ENCODE results near the gene FGF12. TPM values are rescaled to one million over a fixed set of nuclear protein-coding genes. Genes with fewer than 3 reads are reported as not detected.

Gene FGF12
- total and polyA plus RNA-seq, 2 experiments from 2014 or later = 6.0 to 14.3 TPM

DNA sequence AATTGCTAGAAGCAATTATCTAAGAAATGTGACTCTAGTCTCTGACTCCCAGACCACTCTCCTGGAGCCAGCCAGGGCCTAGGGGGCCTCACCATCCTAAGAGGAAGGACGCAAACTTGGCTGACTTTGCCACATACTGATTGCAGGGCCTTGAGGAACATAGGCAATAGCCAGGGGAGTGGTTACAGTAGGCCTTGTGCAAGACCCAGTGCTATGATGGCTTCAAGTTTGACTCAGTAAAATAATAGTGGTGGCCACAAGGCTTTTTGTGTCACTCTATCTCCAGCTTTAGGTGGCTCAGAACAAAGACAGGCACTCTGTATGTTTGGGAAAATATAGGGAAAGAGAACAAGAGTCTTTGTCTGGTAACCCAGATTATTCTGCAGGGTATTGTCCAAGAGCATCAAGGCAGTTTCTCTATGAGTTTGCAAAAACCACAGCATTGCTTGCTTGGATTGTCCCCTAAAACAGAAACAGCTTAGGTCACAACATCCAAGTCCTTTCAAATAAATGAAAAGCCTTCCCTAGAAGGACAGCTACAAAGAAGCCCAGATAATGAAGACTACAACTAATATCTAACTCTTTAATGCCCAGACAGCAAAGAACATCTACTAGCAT lies 634.8 kb downstream of the FGF12 start:
- no peak overlapping the region for H2AFZ ChIP-seq

More for the DNA sequence above, 634.8 kb downstream of the FGF12 start:
- no peaks in the 10 kb centered on the region; the same call in 1 of the 2 replicates for H3K9me2 ChIP-seq (ENCODE audit: insufficient read depth)
- H3K79me2 ChIP-seq (replicated peaks; ENCODE audit: insufficient read depth) = no peaks in the 10 kb centered on the region
- no peak overlapping the region for H3K4me3 ChIP-seq
- no peak overlapping the region for H3K4me2 ChIP-seq
- H3K36me3 Mint-ChIP-seq (ENCODE audit: low read depth) = no peaks in the 10 kb centered on the region; the same call in 2 of the 3 replicates
- no peaks in the 10 kb centered on the region for H3F3A ChIP-seq (replicated peaks; ENCODE audit: low read depth)
- no peaks in the 10 kb centered on the region for H4K20me1 ChIP-seq (replicated peaks; ENCODE audit: insufficient read depth)
- no peaks in the 10 kb centered on the region for H3K27me3 ChIP-seq (ENCODE audit: insufficient read depth)
- DNase-seq (ENCODE audit: low spot score) (no peak), ATAC-seq (no peak)
- no peak overlapping the region; the same call in 1 of the 2 replicates for H3K27ac Mint-ChIP-seq
- no peaks in the 10 kb centered on the region for H3K36me3 ChIP-seq (ENCODE audit: insufficient read depth)
- peaks cover 2% of the 10 kb centered on the region for H3K27me3 Mint-ChIP-seq (ENCODE audit: insufficient read depth, low read depth, poor library complexity)
- H3K4me3 Mint-ChIP-seq = no peak overlapping the region
- TF ChIP-seq EZH2 (IDR thresholded peaks at IDR 0.05; ENCODE audit: low read depth, unreplicated experiment) = no peak
- TF ChIP-seq CREB1 (CRISPR knock-in tag; IDR thresholded peaks at IDR 0.05; ENCODE audit: low read depth) = no peak
- TF ChIP-seq STAT1 (IDR thresholded peaks at IDR 0.05; ENCODE audit: unreplicated experiment) = no peak
- TF ChIP-seq, protein P1, sequence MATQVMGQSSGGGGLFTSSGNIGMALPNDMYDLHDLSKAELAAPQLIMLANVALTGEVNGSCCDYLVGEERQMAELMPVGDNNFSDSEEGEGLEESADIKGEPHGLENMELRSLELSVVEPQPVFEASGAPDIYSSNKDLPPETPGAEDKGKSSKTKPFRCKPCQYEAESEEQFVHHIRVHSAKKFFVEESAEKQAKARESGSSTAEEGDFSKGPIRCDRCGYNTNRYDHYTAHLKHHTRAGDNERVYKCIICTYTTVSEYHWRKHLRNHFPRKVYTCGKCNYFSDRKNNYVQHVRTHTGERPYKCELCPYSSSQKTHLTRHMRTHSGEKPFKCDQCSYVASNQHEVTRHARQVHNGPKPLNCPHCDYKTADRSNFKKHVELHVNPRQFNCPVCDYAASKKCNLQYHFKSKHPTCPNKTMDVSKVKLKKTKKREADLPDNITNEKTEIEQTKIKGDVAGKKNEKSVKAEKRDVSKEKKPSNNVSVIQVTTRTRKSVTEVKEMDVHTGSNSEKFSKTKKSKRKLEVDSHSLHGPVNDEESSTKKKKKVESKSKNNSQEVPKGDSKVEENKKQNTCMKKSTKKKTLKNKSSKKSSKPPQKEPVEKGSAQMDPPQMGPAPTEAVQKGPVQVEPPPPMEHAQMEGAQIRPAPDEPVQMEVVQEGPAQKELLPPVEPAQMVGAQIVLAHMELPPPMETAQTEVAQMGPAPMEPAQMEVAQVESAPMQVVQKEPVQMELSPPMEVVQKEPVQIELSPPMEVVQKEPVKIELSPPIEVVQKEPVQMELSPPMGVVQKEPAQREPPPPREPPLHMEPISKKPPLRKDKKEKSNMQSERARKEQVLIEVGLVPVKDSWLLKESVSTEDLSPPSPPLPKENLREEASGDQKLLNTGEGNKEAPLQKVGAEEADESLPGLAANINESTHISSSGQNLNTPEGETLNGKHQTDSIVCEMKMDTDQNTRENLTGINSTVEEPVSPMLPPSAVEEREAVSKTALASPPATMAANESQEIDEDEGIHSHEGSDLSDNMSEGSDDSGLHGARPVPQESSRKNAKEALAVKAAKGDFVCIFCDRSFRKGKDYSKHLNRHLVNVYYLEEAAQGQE (IDR thresholded peaks at IDR 0.05; ENCODE audit: unreplicated experiment) = no peak
- TF ChIP-seq EZH2phosphoT487 (IDR thresholded peaks at IDR 0.05; ENCODE audit: unreplicated experiment) = no peak
- no peak for TF ChIP-seq POLR2AphosphoS5 (IDR thresholded peaks at IDR 0.05; ENCODE audit: low read depth)
- TF ChIP-seq ZNF331 (CRISPR knock-in tag; IDR thresholded peaks at IDR 0.05; ENCODE audit: low read depth) = no peak
- TF ChIP-seq, protein P2, sequence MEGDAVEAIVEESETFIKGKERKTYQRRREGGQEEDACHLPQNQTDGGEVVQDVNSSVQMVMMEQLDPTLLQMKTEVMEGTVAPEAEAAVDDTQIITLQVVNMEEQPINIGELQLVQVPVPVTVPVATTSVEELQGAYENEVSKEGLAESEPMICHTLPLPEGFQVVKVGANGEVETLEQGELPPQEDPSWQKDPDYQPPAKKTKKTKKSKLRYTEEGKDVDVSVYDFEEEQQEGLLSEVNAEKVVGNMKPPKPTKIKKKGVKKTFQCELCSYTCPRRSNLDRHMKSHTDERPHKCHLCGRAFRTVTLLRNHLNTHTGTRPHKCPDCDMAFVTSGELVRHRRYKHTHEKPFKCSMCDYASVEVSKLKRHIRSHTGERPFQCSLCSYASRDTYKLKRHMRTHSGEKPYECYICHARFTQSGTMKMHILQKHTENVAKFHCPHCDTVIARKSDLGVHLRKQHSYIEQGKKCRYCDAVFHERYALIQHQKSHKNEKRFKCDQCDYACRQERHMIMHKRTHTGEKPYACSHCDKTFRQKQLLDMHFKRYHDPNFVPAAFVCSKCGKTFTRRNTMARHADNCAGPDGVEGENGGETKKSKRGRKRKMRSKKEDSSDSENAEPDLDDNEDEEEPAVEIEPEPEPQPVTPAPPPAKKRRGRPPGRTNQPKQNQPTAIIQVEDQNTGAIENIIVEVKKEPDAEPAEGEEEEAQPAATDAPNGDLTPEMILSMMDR (conservative IDR thresholded peaks at IDR 0.05; ENCODE audit: low read depth in 2 of 2) = no peak
- TF ChIP-seq, protein P3, sequence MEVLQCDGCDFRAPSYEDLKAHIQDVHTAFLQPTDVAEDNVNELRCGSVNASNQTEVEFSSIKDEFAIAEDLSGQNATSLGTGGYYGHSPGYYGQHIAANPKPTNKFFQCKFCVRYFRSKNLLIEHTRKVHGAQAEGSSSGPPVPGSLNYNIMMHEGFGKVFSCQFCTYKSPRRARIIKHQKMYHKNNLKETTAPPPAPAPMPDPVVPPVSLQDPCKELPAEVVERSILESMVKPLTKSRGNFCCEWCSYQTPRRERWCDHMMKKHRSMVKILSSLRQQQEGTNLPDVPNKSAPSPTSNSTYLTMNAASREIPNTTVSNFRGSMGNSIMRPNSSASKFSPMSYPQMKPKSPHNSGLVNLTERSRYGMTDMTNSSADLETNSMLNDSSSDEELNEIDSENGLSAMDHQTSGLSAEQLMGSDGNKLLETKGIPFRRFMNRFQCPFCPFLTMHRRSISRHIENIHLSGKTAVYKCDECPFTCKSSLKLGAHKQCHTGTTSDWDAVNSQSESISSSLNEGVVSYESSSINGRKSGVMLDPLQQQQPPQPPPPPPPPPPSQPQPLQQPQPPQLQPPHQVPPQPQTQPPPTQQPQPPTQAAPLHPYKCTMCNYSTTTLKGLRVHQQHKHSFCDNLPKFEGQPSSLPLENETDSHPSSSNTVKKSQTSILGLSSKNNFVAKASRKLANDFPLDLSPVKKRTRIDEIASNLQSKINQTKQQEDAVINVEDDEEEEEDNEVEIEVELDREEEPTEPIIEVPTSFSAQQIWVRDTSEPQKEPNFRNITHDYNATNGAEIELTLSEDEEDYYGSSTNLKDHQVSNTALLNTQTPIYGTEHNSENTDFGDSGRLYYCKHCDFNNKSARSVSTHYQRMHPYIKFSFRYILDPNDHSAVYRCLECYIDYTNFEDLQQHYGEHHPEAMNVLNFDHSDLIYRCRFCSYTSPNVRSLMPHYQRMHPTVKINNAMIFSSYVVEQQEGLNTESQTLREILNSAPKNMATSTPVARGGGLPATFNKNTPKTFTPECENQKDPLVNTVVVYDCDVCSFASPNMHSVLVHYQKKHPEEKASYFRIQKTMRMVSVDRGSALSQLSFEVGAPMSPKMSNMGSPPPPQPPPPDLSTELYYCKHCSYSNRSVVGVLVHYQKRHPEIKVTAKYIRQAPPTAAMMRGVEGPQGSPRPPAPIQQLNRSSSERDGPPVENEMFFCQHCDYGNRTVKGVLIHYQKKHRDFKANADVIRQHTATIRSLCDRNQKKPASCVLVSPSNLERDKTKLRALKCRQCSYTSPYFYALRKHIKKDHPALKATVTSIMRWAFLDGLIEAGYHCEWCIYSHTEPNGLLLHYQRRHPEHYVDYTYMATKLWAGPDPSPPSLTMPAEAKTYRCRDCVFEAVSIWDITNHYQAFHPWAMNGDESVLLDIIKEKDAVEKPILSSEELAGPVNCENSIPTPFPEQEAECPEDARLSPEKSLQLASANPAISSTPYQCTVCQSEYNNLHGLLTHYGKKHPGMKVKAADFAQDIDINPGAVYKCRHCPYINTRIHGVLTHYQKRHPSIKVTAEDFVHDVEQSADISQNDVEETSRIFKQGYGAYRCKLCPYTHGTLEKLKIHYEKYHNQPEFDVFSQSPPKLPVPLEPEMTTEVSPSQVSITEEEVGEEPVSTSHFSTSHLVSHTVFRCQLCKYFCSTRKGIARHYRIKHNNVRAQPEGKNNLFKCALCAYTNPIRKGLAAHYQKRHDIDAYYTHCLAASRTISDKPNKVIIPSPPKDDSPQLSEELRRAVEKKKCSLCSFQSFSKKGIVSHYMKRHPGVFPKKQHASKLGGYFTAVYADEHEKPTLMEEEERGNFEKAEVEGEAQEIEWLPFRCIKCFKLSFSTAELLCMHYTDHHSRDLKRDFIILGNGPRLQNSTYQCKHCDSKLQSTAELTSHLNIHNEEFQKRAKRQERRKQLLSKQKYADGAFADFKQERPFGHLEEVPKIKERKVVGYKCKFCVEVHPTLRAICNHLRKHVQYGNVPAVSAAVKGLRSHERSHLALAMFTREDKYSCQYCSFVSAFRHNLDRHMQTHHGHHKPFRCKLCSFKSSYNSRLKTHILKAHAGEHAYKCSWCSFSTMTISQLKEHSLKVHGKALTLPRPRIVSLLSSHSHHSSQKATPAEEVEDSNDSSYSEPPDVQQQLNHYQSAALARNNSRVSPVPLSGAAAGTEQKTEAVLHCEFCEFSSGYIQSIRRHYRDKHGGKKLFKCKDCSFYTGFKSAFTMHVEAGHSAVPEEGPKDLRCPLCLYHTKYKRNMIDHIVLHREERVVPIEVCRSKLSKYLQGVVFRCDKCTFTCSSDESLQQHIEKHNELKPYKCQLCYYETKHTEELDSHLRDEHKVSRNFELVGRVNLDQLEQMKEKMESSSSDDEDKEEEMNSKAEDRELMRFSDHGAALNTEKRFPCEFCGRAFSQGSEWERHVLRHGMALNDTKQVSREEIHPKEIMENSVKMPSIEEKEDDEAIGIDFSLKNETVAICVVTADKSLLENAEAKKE (CRISPR knock-in tag; IDR thresholded peaks at IDR 0.05) = no peak
- no peak for TF ChIP-seq JUNB (IDR thresholded peaks at IDR 0.05; ENCODE audit: unreplicated experiment)
- no peak for TF ChIP-seq NANOG (IDR thresholded peaks at IDR 0.05; ENCODE audit: borderline replicate concordance)
- TF ChIP-seq, protein P4, sequence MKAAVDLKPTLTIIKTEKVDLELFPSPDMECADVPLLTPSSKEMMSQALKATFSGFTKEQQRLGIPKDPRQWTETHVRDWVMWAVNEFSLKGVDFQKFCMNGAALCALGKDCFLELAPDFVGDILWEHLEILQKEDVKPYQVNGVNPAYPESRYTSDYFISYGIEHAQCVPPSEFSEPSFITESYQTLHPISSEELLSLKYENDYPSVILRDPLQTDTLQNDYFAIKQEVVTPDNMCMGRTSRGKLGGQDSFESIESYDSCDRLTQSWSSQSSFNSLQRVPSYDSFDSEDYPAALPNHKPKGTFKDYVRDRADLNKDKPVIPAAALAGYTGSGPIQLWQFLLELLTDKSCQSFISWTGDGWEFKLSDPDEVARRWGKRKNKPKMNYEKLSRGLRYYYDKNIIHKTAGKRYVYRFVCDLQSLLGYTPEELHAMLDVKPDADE (IDR thresholded peaks at IDR 0.05) = no peak
- TF ChIP-seq ZNF114 (CRISPR knock-in tag; IDR thresholded peaks at IDR 0.05) = no peak
- peaks cover 2% of the 10 kb centered on the region; the same call in 1 of the 3 replicates for H3K9me3 Mint-ChIP-seq
- no peaks in the 10 kb centered on the region for H3K4me1 ChIP-seq (ENCODE audit: insufficient read depth)
- H3K4me1 Mint-ChIP-seq = peaks cover 7% of the 10 kb centered on the region; the same call in 2 of the 3 replicates
- no peak overlapping the region for H3K27ac ChIP-seq (ENCODE audit: low read depth)
